PC-9 (cell line): ENCODE measurements around the gene PTPRD.
"Not testable (repeated sequence)": the region's sequence is repeated elsewhere in the genome, so short reads cannot be mapped to it uniquely, and the experiment has no call there.

ENCODE experiments used
- CTCF ChIP-seq: fragments of 200-600 bp; sonication (generic); conservative IDR thresholded peaks from 2 replicates; pipeline ENCODE4 v1.6.1; 2017; ENCODE audit warnings: mixed run types, antibody characterized with exemption, mild to moderate bottlenecking, moderate library complexity
- EZH2 ChIP-seq: fragments of 200-600 bp; sonication (generic); IDR thresholded peaks from 2 replicates; pipeline ENCODE4 v1.8.0; 2017; ENCODE audit warnings: antibody characterized with exemption, low read depth

GRCh38 chr9:9441874-9442273, 1170.9 kb downstream of the PTPRD start:
- TF ChIP-seq CTCF, EZH2: not testable (repeated sequence)
